ENCODE data around the gene ARMH4. TPM values are rescaled to one million over a fixed set of nuclear protein-coding genes. Genes with fewer than 3 reads are reported as not detected.
A peak's percentile ranks its signal among the peaks of the same experiment; 100 is the strongest.

The ARMH4 gene
- total and polyA plus RNA-seq, 2 experiments from 2014 or later, result 48.6 to 64.6 TPM

GRCh38 chr14:58196198-58196597 is 44.2 kb upstream of the ARMH4 start:
- H3K27ac ChIP-seq, result no peak overlapping the region
- TF ChIP-seq, protein P1, sequence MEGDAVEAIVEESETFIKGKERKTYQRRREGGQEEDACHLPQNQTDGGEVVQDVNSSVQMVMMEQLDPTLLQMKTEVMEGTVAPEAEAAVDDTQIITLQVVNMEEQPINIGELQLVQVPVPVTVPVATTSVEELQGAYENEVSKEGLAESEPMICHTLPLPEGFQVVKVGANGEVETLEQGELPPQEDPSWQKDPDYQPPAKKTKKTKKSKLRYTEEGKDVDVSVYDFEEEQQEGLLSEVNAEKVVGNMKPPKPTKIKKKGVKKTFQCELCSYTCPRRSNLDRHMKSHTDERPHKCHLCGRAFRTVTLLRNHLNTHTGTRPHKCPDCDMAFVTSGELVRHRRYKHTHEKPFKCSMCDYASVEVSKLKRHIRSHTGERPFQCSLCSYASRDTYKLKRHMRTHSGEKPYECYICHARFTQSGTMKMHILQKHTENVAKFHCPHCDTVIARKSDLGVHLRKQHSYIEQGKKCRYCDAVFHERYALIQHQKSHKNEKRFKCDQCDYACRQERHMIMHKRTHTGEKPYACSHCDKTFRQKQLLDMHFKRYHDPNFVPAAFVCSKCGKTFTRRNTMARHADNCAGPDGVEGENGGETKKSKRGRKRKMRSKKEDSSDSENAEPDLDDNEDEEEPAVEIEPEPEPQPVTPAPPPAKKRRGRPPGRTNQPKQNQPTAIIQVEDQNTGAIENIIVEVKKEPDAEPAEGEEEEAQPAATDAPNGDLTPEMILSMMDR (IDR thresholded peaks at IDR 0.05; ENCODE audit: low read depth, low read length), result no peak
- no peak overlapping the region for H3K4me3 ChIP-seq
- peaks cover 22% of the 10 kb centered on the region for H3K4me1 ChIP-seq (ENCODE audit: low read depth)
- no peaks in the 10 kb centered on the region for H3K27me3 ChIP-seq
- H3K36me3 ChIP-seq, result no peaks in the 10 kb centered on the region
- H3K9me3 ChIP-seq (ENCODE audit: low read depth), result no peaks in the 10 kb centered on the region
- DNase-seq (ENCODE audit: low read depth in 1 of 2, low spot score in 1 of 2), result peak in 1 of 2 donors; percentile 16

GRCh38 chr14:58193542-58193941 is 41.5 kb upstream of the ARMH4 start:
- Histone ChIP-seq H3K27ac (peak overlapping the region; percentile 15), H3K4me1 (ENCODE audit: low read depth) (peaks cover 17% of the 10 kb centered on the region), H3K36me3 (no peaks in the 10 kb centered on the region), H3K9me3 (ENCODE audit: low read depth) (no peaks in the 10 kb centered on the region), H3K4me3 (no peak overlapping the region), H3K27me3 (no peaks in the 10 kb centered on the region)
- TF ChIP-seq, protein P1 (IDR thresholded peaks at IDR 0.05; ENCODE audit: low read depth, low read length), result no peak
- DNase-seq (ENCODE audit: low read depth in 1 of 2, low spot score in 1 of 2), result no peak

- Histone ChIP-seq H3K9me3 (ENCODE audit: low read depth) (no peaks in the 10 kb centered on the region), H3K27ac (peak overlapping the region; percentile 76), H3K4me1 (ENCODE audit: low read depth) (peaks cover 17% of the 10 kb centered on the region), H3K36me3 (no peaks in the 10 kb centered on the region), H3K4me3 (no peak overlapping the region), H3K27me3 (no peaks in the 10 kb centered on the region)
- TF ChIP-seq, protein P1 (IDR thresholded peaks at IDR 0.05; ENCODE audit: low read depth, low read length), result no peak
- DNase-seq (ENCODE audit: low read depth in 1 of 2, low spot score in 1 of 2), result peak in 1 of 2 donors; percentile 29
Measured at GRCh38 chr14:58191763-58192601, 40.0 kb upstream of the ARMH4 start.

DNA sequence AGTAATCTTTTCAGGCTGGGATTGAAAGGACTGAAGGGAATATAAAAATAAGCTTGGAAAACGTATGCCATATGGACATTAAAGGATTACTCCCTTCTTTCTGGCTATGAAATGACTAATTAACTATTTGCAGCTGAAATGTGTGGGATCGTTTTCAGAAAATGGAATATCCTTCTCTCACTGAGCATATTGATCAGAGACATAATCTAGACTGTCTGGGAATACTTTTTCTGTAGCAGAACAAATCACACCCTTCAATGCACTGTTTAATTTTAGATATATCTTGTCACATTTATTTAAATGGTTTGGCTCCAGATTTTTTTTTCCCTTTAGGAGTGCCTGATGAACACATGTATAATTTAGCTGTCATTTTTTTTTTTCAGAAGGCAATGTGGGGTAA is 37.2 kb upstream of the ARMH4 start:
- peaks cover 17% of the 10 kb centered on the region for H3K4me1 ChIP-seq (ENCODE audit: low read depth)
- TF ChIP-seq, protein P1 (IDR thresholded peaks at IDR 0.05; ENCODE audit: low read depth, low read length), result no peak
- H3K27me3 ChIP-seq, result no peaks in the 10 kb centered on the region
- no peaks in the 10 kb centered on the region for H3K9me3 ChIP-seq (ENCODE audit: low read depth)
- no peak overlapping the region for H3K4me3 ChIP-seq
- H3K36me3 ChIP-seq, result no peaks in the 10 kb centered on the region
- H3K27ac ChIP-seq, result no peak overlapping the region
- DNase-seq (ENCODE audit: low read depth in 1 of 2, low spot score in 1 of 2), result no peak

DNA sequence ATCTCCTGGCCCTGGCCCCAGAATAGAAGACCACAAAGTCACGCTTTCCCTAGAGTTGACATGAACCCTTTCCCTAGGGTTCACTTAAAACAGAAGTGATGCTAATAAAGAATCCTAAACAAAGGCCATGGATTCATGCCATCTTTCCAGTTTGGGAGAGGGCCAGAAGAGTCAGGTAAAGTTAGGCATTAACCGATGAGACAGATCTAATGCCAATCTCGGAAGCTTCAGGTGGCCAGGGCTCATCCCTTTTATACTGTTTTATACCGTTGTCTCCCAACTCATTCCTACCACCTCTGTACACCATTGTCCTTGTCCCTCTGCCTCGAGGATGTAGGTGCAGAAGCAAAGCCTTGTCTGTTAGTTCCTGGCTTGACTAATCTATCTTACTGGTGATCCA is 25.1 kb upstream of the ARMH4 start:
- H3K27ac ChIP-seq, result no peak overlapping the region
- no peak overlapping the region for H3K4me3 ChIP-seq
- no peaks in the 10 kb centered on the region for H3K4me1 ChIP-seq (ENCODE audit: low read depth)
- no peaks in the 10 kb centered on the region for H3K9me3 ChIP-seq (ENCODE audit: low read depth)
- H3K36me3 ChIP-seq, result no peaks in the 10 kb centered on the region
- TF ChIP-seq, protein P1 (IDR thresholded peaks at IDR 0.05; ENCODE audit: low read depth, low read length), result no peak
- no peaks in the 10 kb centered on the region for H3K27me3 ChIP-seq
- no peak for DNase-seq (ENCODE audit: low read depth in 1 of 2, low spot score in 1 of 2)
